ENCODE data around the gene HMG20B. TPM values are rescaled to one million over a fixed set of nuclear protein-coding genes. Genes with fewer than 3 reads are reported as not detected.

Gene HMG20B
- total RNA-seq, 1 donor from 2014 or later = 66.5 TPM

DNA sequence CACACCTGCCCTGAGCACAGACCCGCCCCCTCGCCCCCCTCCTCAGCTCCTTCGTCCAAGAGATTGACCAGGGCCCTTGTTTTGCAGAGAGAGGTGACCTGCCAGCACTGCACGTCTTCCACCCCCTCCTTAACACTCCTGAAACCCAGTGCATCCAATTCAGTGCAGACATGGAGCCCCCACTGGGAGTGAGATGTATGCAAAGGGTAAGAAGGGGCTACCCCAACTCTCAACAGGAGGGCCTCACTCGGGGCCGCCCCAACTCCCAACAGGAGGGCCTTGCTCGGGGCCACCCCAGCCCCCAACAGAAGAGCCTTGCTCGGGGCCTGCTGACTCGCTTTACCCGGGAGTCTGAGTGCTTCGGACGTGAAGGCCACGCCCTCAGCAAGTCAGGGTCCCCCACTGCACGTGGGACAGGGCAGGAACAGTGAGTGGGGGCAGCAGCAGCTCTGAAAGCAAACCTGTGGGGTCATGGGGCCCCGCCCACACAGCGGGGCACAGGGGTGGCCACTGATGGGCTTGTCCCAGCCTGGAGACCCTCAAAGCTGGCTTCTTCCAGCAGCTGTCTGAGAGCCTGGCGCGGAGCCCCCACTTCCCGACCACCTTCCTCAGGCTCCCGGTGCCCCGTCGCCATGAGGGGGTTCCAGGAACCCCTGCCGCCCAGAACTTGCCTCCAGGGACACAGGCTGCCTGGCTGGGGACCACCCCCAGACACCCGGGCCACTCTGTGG lies 48.2 kb downstream of the HMG20B start:
- no peak for DNase-seq (ENCODE audit: low spot score)

DNA sequence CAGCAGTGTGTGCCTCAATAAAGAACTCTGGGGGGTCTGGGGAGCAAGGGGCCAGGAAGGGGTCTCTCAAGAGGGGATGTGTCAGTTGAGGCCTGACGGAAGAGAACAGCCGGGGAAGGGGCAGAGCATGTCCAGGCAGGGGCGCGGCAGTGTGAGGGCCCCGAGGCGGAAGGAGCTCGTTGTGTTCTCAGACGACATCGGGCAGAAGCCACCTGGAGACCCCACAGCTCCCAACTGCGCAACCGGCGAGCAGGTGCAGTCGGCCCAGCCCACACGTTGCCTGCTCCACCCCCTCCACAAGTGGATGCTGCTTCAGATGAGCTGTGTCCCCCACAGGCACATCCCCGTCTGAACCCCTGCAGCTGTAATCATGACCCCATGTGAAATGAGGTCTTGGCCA lies 48.9 kb downstream of the HMG20B start:
- DNase-seq (ENCODE audit: low spot score) = no peak

DNA sequence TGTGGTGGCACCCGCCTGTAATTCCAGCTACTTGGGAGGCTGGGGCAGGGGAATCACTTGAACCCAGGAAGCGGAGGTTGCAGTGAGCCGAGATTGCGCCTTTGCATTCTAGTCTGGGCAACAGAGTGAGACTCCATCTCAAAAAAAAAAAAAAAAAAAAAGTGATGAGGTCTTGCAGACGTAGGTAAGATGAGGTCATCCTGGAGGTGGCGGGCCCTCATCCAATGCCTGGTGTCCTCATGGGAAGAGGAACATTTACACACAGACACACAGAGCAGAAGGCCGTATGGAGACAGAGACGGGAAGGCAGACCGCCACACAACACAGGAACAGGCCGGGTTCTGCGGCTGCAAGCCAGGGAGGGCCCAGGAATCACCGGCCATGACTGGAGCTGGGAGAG lies 49.5 kb downstream of the HMG20B start:
- DNase-seq (ENCODE audit: low spot score) = no peak

DNA sequence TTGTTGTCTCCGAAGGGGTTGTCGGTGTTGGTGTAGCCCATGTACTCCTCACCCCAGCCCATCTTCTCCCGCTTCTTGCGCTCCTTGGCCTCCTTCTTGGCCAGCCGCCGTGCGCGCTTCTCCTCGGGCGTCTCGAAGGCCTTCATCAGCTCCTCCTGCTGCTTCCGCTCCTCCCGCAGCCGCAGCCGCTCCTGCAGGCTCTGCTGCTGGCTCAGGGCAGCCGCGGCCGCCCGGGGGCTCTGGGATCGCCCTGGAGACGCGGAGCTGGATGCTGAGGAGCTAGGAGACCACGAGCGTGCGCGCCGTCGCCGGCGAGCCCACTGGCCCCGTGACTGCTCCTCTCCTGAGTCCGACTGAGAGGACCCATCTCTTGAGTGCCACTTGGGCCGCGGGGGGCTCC lies 51.0 kb downstream of the HMG20B start:
- no peak for DNase-seq (ENCODE audit: low spot score)

DNA sequence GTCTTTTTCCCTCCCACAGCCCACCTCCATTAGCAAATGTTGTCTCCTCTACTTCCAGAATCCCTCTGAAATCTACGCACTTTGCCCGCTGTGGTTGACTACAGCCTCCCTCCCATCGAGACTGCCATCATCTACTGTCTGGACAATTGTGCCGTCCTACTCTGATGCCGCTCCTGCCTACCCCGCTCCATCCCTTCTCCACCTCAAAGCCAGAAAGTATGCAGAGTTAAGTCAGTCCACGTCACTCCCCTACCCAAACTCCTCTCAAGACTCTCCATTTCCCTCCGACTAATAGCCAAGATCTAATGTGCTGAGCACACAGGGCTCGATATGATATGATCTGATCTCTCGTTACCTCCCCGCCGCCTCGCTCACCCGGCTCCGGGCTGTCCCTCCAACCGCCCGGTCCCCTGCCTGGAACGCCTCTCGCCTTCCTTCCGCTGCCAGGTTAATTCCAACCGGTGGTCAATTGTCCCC lies 53.3 kb downstream of the HMG20B start:
- no peak for DNase-seq (ENCODE audit: low spot score)

DNA sequence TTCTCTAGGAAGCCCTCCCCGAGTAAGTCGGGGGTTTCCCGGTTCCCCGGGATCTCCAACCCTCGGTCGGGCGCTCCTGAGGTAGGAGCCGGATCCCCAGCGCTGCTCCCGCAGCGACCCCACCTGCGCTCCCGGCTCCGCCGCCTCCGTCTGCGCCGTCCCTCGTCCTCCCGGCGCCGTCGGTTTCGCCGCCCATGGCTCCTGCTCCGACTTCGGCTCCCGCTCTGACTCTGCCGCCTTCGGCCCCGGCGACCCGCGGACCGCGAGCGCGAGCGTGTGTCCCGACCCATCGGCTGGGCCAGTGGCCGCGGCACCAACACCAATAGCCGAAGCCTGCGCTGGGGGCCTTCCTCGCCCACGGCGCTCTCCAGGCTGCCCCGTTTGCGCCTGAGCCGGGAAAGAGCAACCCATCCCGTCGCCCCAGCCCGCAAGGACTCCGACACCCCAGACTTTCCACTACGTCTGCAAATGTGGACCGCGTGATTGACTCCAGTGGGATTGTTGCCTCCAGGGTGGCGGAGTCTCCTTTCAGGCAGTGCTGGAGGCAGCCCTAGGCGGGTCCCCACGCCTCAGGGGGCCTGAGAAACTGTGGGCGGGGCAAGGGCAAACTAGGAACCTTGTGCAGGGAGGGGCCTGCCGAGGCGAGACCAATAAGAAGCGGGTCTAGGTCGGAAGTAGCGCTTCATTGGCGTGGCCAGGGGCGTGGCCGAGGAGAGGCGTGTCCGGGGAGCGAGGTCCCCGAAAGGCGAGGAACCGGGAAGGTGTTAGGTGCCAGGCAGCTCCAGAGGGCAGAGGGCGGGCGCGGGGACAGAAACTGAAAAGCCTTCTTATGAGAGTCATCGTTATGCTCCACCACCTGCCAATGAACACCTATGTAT lies 54.0 kb downstream of the HMG20B start, which contains the start of gene CACTIN:
Gene CACTIN, minus strand, starts transcription at position 318 of the 878 bp plus-strand sequence. Its CDS starts 28 bp downstream, at position 290.
- DNase-seq (ENCODE audit: low spot score) = peak; percentile 98

DNA sequence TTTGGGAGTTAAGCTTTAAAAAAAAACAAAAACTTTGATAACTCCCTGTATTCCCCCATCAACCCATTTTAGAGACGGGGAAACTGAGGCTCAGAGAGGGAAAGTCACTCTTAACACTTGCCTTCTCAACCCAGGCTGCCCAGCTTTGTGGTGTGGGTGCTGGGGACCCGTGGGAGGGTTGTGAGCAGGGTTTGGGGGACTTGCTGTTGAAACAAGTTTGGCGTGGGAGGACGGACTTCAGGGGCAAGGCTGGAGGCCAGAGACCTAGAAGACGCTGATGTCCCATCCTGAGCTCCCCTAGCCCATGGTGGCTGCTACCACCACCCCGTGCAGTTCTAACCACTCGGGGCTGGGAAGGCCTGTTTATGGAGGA lies 54.6 kb downstream of the HMG20B start:
- no peak for DNase-seq (ENCODE audit: low spot score)

Other genes starting within 250 kb of the HMG20B start
- 141 TPM for gene NFIC, start 206.4 kb upstream of the HMG20B start, total RNA-seq
- not detected for gene SMIM24, start 92.4 kb upstream of the HMG20B start, total RNA-seq
- gene SMIM44, start 89.5 kb upstream of the HMG20B start, total RNA-seq = not detected
- 7.1 TPM for gene DOHH, start 72.3 kb upstream of the HMG20B start, total RNA-seq
- 58.8 TPM for gene FZR1, start 66.6 kb upstream of the HMG20B start, total RNA-seq
- gene TEKTIP1, start 33.8 kb upstream of the HMG20B start, total RNA-seq = 6.4 TPM
- gene MFSD12, start 15.4 kb upstream of the HMG20B start, total RNA-seq = 82.8 TPM
- gene GIPC3, start 12.5 kb downstream of the HMG20B start, total RNA-seq = 2.4 TPM
- gene TBXA2R, start 33.9 kb downstream of the HMG20B start, total RNA-seq = 4.5 TPM
- gene CACTIN, start 53.8 kb downstream of the HMG20B start, total RNA-seq = 31.0 TPM
- gene PIP5K1C, start 127.5 kb downstream of the HMG20B start, total RNA-seq = 58.1 TPM
- 59.7 TPM for gene TJP3, start 135.4 kb downstream of the HMG20B start, total RNA-seq
- gene APBA3, start 188.7 kb downstream of the HMG20B start, total RNA-seq = 15.6 TPM
- gene MRPL54, start 189.7 kb downstream of the HMG20B start, total RNA-seq = 51.7 TPM
- not detected for gene RAX2, start 199.3 kb downstream of the HMG20B start, total RNA-seq
- gene MATK, start 213.4 kb downstream of the HMG20B start, total RNA-seq = 1.9 TPM

Data from ureter (tissue), 1 donor.